HUDEP-2 (cell line): Measurements from ENCODE around the gene TNFSF8.

ENCODE experiments used
- DNase-seq, 76 experiments: peaks; one replicate each; lab custom pipeline; 2025; ENCODE audit not compliant: unreplicated experiment in 76 of 76; lab: John Stamatoyannopoulos, UW

TNFSF8 gene

GRCh38 chr9:114937516-114937915 lies 7.1 kb upstream of the TNFSF8 start:
- no peak for DNase-seq

GRCh38 chr9:114936581-114936980 lies 6.2 kb upstream of the TNFSF8 start:
- DNase-seq: no peak

DNA sequence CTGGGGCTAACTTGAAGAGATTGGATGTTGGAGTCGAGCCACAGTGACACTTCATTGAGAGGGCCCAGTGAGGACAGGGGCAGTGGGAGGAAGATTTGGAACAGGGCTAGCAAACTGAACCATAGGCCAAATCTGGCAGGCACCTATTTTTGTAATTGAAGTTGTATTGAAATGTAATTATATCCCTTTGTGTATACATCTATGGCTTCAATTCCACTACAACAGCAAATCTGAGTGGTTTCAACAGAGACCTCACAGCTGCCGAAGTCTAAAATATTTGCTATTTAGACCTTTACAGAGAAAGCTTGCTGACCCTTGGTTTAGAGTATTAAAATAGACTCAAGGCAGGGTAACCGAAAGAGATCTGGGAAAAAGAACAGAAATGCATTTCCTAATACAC lies 4.7 kb upstream of the TNFSF8 start:
- no peak for DNase-seq

DNA sequence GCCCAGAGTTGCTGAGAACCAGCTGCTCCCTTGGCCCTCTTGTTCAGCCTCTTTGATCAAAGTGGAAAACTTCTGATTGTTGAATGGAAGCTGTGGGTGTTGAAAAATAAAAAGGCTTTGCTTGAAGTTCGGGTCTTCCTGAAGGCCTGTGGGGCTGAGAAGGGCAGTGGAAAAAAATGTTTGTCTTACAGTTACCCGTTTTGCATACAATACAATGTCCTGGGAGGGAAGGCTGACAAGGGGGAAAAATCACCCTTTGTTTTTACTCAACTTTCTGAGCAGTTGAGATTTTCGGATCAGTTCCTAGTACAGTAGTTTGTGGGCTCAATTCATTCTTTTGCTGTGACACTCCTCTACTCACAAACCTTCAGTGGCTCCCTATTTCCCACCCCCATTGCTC lies 2.1 kb upstream of the TNFSF8 start:
- DNase-seq: no peak

DNA sequence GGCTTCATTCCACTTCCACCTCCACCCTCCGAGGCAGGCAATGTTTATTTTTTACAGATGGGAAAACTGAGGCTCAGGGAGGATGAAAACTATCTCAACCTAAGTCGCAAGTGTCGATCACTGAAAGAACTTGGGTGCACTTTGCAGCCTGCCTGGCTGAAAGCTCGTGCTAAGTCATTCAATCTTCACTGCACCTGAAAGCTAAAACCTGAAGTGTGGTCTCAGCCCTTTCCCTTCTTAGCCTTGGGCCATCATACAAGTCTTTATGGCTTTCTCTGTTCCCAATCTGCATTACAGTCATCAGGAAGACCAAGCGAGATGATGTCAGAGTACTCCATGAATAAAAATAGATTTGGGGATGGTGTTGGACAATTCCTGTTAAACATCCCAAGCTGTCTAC lies 1.0 kb upstream of the TNFSF8 start:
- no peak for DNase-seq

GRCh38 chr9:114929201-114929600 lies 1.2 kb downstream of the TNFSF8 start:
- DNase-seq: no peak

GRCh38 chr9:114928671-114929070 lies 1.7 kb downstream of the TNFSF8 start:
- DNase-seq: no peak

- DNase-seq: no peak
Measured at GRCh38 chr9:114928136-114928535, 2.3 kb downstream of the TNFSF8 start.

DNA sequence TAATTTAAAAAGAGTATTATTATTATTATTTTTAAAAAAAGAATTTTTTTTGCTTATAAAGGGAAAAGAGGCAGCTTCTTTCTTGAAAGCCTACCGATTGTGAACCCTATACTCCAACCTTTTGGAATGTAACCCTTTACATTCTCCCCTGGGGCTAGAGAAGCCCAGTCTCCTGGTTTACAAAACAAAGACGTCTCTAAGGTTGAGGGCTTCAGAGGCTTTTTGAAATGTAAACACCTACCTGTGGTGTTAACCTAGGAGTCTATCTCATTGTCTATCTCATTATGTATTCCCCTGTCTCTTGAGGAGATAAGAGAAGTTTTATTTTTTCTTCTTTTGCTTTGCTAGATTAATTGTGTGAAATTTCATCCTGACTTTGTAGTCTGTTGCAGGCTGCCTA lies 4.7 kb downstream of the TNFSF8 start:
- DNase-seq: no peak

DNA sequence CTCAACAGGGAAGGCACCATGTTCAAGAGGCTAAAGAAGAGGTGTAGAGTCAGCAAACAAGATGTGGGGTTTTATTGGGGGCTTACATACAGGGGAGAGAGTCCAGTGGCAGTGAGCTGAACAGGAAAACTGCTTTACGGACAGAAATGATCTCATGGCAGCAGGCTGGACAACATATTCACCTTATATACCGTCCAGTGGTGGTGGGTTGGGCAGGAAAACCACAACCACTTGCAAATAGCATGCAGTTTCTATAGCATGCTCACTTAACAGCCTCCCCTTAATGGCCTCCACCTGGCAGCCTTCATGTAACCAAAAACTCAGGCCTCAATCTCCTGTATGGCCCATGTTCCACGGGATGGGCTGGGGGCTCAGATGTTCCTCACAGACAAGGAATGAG lies 5.4 kb downstream of the TNFSF8 start:
- no peak for DNase-seq

DNA sequence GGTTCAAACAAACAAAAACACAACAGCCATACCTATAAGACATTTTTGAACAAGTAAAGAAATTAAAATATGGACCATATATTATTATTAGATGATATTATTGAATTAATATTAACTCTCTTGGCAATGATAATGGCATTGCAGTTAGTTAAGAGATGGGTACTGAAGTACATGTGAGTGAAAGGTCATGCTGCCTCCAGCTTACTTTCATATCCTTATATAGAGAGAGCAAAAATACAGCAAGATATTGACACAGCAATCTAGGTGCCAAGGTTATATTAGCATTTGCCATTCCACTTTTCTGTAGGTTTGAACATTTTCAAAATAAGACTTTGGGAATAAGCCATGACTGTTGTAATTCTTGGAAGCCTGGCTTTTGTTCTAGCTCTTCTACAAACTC lies 6.1 kb downstream of the TNFSF8 start:
- DNase-seq: no peak

GRCh38 chr9:114923918-114924317 lies 6.5 kb downstream of the TNFSF8 start:
- no peak for DNase-seq

DNA sequence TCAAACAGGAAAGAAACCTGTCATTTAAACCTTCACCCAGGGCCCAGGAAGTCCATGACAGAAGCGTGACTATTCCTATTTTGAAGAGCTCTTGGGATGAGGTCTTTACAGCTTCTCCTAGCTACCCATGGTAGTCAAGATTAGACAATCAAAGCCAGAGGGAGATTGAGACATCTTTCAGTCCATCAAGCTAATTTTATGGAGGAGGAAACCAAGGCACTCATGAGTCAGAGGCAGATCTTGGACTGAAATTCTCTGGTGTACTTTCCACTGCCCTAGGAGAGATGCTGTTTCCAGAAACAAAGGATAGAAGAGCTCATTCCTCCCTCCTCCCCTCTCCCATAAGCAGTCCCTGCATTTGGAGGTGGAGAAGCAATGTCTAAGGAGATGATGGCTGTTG lies 9.2 kb downstream of the TNFSF8 start:
- no peak for DNase-seq

DNA sequence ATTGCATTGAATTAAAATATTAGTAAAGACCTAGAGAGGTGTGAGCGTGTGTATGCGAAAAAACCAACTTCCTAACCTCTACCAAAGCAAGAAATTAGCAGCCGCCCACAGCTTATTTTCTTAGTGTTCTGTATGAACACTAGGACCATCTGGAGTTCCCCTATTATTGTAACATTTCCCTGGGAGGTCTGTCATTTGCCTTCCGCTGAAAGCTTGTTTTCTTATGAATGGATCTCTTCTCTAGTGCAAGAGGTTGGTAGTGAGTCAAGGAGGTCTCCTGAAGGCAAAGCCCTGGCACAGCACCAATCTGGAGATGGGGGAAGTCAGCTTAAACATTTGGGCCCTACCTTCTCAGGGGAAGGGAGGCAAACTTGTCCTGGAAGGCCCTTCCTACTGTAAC lies 10.8 kb downstream of the TNFSF8 start:
- DNase-seq: no peak

- no peak for DNase-seq
Measured at GRCh38 chr9:114916481-114916880, 13.9 kb downstream of the TNFSF8 start.

- DNase-seq: peak in 1 of 76 experiments; percentile 2
Measured at GRCh38 chr9:114914139-114914538, 16.3 kb downstream of the TNFSF8 start.

GRCh38 chr9:114913656-114914055 lies 16.7 kb downstream of the TNFSF8 start:
- DNase-seq: no peak

GRCh38 chr9:114913217-114913616 lies 17.2 kb downstream of the TNFSF8 start:
- DNase-seq: no peak

- DNase-seq: peak in 5 of 76 experiments; percentile 2 to 20 (median 4)
Measured at GRCh38 chr9:114911167-114911821, 19.1 kb downstream of the TNFSF8 start.

- DNase-seq: no peak
Measured at GRCh38 chr9:114910541-114910940, 19.9 kb downstream of the TNFSF8 start.

- no peak for DNase-seq
Measured at GRCh38 chr9:114909661-114910060, 20.7 kb downstream of the TNFSF8 start.

GRCh38 chr9:114908805-114909448 lies 21.5 kb downstream of the TNFSF8 start:
- DNase-seq: no peak
